ENCODE results near the gene KRTAP4-5.

KRTAP4-5 gene

GRCh38 chr17:41133880-41134735 lies 15.5 kb downstream of the KRTAP4-5 start:
- Histone ChIP-seq H3K27ac (ENCODE audit: extremely low read depth, low read depth, low read length) (no peak overlapping the region), H3K9me3 (ENCODE audit: control insufficient read depth, insufficient read depth, low read depth, low read length) (no peaks in the 10 kb centered on the region), H3K4me1 (ENCODE audit: control insufficient read depth, insufficient read depth, low read length) (no peaks in the 10 kb centered on the region), H3K4me3 (ENCODE audit: low read depth, low read length) (no peak overlapping the region), H3K36me3 (ENCODE audit: control insufficient read depth in 2 of 2, insufficient read depth in 1 of 2, low read length in 2 of 2) (no peaks in the 10 kb centered on the region)
- TF ChIP-seq KLF17 (tag by site-specific recombination; IDR thresholded peaks at IDR 0.05) (no peak), ZNF23 (tag by site-specific recombination; IDR thresholded peaks at IDR 0.05; ENCODE audit: borderline replicate concordance) (no peak), ZNF394 (tag by site-specific recombination; IDR thresholded peaks at IDR 0.05; ENCODE audit: borderline replicate concordance) (no peak), ZNF777 (tag by site-specific recombination; IDR thresholded peaks at IDR 0.05; ENCODE audit: borderline replicate concordance) (no peak), KLF1 (tag by site-specific recombination; IDR thresholded peaks at IDR 0.05) (no peak), ZNF223 (tag by site-specific recombination; IDR thresholded peaks at IDR 0.05) (no peak), IKZF3 (tag by site-specific recombination; IDR thresholded peaks at IDR 0.05) (no peak), ZFP69B (tag by site-specific recombination; IDR thresholded peaks at IDR 0.05) (no peak), ZNF184 (tag by site-specific recombination; IDR thresholded peaks at IDR 0.05) (no peak)
- POLR2A ChIA-PET, result no interaction called here
- CTCF ChIA-PET, result interaction anchor here (0.6 to 0.7 kb wide), 2 partner anchors 44 to 277 kb away, joined by 3 to 4 read pairs; no protein-coding TSS in a partner anchor

- TF ChIP-seq ZNF843 (tag by site-specific recombination; IDR thresholded peaks at IDR 0.05), result no peak
- no peak for TF ChIP-seq ZNF175 (tag by site-specific recombination; IDR thresholded peaks at IDR 0.05)
- no peak for TF ChIP-seq ZNF529 (tag by site-specific recombination; IDR thresholded peaks at IDR 0.05; ENCODE audit: insufficient replicate concordance)
- no peak for TF ChIP-seq ZNF16 (tag by site-specific recombination; IDR thresholded peaks at IDR 0.05; ENCODE audit: low read depth)
- no peak for TF ChIP-seq SP3 (tag by site-specific recombination; IDR thresholded peaks at IDR 0.05)
- TF ChIP-seq YY1 (tag by site-specific recombination; IDR thresholded peaks at IDR 0.05), result no peak
- no peak for TF ChIP-seq OSR2 (tag by site-specific recombination; IDR thresholded peaks at IDR 0.05)
- no peak for TF ChIP-seq ZNF433 (tag by site-specific recombination; IDR thresholded peaks at IDR 0.05; ENCODE audit: low read depth)
- Histone ChIP-seq H3K4me1 (ENCODE audit: control insufficient read depth, insufficient read depth, low read length) (no peaks in the 10 kb centered on the region), H3K4me3 (ENCODE audit: low read depth, low read length) (no peak overlapping the region), H3K36me3 (ENCODE audit: control insufficient read depth in 2 of 2, insufficient read depth in 1 of 2, low read length in 2 of 2) (no peaks in the 10 kb centered on the region), H3K27ac (ENCODE audit: extremely low read depth, low read depth, low read length) (no peak overlapping the region), H3K9me3 (ENCODE audit: control insufficient read depth, insufficient read depth, low read depth, low read length) (no peaks in the 10 kb centered on the region)
- POLR2A ChIA-PET, result no interaction called here
- CTCF ChIA-PET, result interaction anchor here (0.8 to 1.3 kb wide), 2 partner anchors 190 to 328 kb away, joined by 3 to 6 read pairs; no protein-coding TSS in a partner anchor
These were observed 17.6 kb downstream of the KRTAP4-5 start for GRCh38 chr17:41131979-41132378.

- Histone ChIP-seq H3K9me3 (ENCODE audit: control insufficient read depth, insufficient read depth, low read depth, low read length) (no peaks in the 10 kb centered on the region; the same call in 1 of the 2 replicates), H3K4me3 (ENCODE audit: low read depth, low read length) (no peak overlapping the region), H3K36me3 (ENCODE audit: control insufficient read depth in 2 of 2, insufficient read depth in 1 of 2, low read length in 2 of 2) (no peaks in the 10 kb centered on the region), H3K4me1 (ENCODE audit: control insufficient read depth, insufficient read depth, low read length) (no peaks in the 10 kb centered on the region), H3K27ac (ENCODE audit: extremely low read depth, low read depth, low read length) (no peak overlapping the region)
- CTCF ChIA-PET, result interaction anchor here (0.7 kb wide), 1 partner anchor 332 kb away, joined by 3 read pairs; no protein-coding TSS in a partner anchor
- POLR2A ChIA-PET, result no interaction called here
- TF ChIP-seq HOXA7 (CRISPR knock-in tag; IDR thresholded peaks at IDR 0.05; ENCODE audit: borderline replicate concordance) (no peak), ZSCAN23 (tag by site-specific recombination; IDR thresholded peaks at IDR 0.05) (no peak), ZNF571 (tag by site-specific recombination; IDR thresholded peaks at IDR 0.05) (no peak), ZBTB17 (tag by site-specific recombination; IDR thresholded peaks at IDR 0.05) (no peak), ZBTB11 (tag by site-specific recombination; conservative IDR thresholded peaks at IDR 0.05; ENCODE audit: low read depth) (no peak), ZNF280C (tag by site-specific recombination; IDR thresholded peaks at IDR 0.05) (no peak), ZNF184 (tag by site-specific recombination; IDR thresholded peaks at IDR 0.05) (no peak), ZFP69B (tag by site-specific recombination; IDR thresholded peaks at IDR 0.05) (no peak)
These were observed 22.3 kb downstream of the KRTAP4-5 start for GRCh38 chr17:41127371-41127770.
